NCI-H1930 (cell line): ENCODE data around the gene ALG12.
"Not testable (repeated sequence)": the region's sequence is repeated elsewhere in the genome, so short reads cannot be mapped to it uniquely, and the experiment has no call there.

Source experiments
- DNase-seq, 2 experiments: peaks; one replicate each; lab custom pipeline; 2025; lab: John Stamatoyannopoulos, UW

Gene ALG12

DNA sequence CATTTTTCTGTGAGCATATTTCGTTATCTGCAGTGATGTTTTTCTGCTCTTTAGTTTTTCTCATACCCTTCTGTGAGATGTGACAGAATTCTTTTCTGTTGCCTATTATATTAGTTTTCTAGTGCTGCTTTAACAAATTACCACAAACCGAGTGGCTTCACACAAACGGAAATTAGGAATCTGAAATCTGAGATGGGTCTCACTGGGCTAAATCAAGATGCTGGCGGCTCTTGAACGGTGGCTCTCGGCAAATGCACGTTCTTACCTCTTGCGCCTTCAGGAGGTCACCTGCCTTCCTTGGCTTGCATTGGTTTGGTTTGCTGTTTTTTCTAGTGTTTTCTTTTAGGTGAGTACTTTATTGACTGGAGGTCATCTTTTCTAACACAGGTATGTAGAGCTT, 51.6 kb downstream of the ALG12 start:
- no peak for DNase-seq

DNA sequence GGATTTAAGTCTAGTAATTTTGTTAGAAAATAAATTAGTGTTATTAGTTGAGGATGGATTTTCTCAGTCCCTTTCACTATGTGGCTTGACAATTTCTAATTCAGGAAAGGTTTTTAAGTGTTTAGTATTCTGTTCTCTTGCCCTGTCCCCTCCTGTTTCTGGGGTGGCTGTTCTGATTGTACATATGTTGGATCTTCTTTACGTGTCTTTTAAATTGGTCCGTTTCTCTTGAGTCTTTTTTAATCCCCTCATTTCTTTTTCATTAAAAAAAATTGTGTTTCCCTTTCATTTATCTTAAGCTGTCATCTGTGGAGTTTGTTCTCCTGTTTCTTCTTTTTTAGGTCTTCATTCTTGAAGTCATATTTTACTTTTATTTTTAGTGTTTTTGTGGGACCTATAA, 52.1 kb downstream of the ALG12 start:
- DNase-seq: no peak

DNA sequence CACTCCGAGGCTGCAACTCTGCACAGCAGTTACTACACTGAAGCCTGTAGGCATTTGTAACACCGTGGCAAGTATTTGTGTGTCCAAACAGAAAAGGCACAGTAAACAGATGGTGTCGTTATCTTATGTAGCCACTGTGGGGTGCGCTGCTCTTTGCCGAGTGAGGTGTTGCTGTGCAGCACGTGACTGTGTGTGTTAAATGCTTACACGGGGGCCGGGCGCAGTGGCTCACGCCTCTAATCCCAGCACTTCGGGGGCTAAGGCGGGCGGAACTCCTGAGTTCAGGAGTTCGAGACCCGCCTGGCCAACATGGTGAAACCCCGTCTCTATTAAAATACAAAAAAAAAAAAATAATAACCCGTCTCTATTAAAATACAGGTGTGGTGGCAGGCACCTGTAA, 53.1 kb downstream of the ALG12 start:
- DNase-seq: no peak

DNA sequence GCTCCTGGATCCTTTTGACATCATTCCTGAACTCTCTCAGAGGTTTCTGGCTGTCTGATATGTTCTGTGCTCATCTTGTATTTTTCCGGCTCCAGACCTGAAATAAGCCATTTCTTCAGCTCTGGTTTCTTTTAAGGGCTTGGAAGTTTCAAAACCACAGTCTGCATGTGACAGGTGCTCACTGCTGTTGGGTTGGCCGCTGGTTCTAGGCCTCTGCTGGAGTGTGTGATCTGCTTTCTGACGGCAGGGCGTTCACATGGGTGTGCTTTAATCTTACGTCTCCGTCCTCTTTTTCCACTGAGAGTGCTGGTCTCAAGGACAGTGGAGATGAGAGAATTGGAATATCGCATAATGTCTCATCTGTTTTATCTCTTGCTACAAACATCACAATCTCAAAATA, 54.3 kb downstream of the ALG12 start:
- no peak for DNase-seq

DNA sequence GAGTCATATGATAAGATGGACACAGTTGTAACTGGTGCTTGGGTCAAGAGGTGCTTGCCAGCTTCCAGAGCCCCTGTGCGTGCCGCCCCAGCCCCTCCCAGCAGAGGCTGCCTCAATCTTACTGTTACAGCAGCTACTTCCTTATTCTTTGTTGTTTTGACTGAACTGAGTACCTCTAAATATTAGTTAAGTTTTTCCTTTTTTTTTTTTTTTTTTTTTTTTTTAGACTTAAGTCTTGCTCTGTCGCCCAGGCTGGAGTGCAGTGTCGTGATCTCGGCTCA, 55.8 kb downstream of the ALG12 start:
- no peak for DNase-seq

DNA sequence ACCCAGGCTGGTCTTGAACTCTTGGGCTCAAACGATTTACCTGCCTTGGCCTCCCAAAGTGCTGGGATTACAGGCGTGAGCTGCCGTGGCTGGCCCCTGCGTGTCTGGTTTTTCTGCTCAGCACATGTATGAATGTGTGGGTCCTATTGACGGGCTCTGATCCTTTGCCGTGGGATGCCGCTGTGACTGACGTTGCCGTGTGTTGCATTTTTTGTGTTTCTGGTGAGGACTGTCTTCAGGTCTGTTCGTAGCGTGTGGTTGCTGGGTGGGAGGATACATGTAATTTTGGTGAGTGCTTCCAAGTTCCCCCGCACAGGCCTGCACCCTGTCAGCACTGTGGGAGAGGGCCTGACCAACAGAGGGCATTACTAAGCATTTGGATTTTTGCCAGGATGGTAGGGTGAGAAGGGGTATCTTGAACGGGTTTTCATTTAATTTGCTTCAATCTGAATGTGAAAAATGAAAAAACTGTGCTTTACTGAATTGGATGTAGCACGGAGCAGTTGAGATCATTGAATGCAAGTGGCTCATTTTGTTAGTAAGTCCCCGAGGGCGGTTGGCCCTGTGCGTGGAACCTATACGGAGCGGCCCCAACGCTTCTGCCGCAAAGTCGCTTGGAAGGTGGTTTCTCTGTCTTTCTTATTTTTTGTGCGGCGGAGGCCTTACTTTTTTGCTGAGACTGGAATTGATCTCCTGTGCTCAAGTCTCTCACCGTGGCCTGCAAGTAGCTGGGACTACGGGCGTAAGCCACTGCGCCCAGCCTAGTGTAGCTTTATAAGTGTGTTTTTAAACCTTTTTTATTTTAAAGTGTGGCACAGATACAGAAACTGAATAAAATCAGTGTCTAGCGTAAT, 56.4 kb downstream of the ALG12 start:
- DNase-seq: no peak

DNA sequence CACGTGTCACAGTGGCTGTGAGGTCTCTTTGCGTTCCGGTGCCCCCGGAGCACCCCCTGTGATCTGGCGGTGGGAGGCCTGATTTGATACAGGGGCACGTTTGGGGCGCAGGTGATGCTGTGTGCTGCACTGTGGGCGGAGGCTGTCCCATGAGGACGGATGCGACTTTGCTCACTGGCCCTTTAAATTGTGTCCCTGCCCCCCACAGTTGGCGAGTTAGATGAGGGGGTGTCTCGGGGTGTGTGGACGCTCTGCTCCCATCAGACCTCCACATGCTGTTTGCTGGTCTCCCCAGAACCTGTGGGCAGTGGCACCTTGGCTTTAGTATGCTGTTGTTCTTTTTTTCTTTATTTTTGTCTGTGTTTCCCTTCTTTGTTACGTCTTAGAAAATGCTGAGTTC, 59.4 kb downstream of the ALG12 start:
- no peak for DNase-seq

DNA sequence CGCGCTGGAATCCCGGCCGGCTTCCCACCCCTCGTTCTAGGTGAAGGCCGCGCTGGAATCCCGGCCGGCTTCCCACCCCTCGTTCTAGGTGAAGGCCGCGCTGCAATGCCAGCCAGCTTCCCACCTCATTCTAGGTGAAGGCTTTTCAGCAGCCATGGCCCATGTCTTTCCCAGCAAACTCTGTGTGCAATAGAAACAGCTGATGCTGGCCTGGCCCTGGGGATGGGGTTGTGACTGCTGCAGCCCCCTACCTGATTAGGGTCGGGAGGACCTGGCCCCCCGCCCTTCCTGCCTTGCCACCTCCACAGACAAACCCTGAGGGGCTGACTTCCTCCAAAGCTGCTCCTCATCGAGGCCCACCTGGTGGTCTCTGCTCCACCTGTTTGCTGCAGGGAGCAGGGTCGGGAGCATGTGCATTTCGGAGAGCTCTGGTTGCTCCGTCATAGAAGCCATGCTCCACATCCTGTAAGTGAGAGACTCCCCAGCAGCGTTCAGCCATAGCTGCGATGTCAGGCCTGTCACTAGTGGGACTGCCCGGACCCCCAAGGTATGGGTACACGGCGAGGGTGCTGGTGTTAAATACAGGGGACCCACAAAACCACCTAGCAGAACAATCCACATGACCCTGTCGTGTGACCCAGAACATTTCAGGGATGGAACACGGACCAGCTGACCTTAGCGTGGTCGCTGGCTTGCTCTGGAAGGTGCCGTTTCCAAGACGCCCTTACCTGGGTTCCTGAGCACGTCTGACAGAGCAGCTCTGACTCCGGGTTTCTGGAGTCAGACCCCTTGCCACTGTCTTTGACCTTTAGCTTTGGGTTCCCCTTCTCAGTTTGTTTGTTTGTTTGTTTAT, 61.2 kb downstream of the ALG12 start:
- DNase-seq: no peak

DNA sequence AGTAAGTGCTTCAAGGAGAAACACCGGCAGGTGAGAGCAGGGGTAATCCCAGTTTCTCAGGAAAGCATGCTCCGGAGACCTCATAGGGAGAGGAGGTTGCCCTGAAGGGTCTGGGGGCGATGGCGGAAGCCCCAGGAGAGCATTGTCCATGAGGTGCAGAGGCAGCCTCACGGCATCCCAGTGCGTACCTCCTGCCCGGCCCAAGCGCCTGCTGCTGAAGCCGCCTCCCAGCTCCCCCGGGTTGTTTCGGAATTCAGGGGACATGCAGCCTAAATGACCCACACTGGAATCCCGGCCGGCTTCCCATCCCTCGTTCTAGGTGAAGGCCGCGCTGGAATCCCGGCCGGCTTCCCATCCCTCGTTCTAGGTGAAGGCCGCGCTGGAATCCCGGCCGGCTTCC, 61.9 kb downstream of the ALG12 start:
- no peak for DNase-seq

DNA sequence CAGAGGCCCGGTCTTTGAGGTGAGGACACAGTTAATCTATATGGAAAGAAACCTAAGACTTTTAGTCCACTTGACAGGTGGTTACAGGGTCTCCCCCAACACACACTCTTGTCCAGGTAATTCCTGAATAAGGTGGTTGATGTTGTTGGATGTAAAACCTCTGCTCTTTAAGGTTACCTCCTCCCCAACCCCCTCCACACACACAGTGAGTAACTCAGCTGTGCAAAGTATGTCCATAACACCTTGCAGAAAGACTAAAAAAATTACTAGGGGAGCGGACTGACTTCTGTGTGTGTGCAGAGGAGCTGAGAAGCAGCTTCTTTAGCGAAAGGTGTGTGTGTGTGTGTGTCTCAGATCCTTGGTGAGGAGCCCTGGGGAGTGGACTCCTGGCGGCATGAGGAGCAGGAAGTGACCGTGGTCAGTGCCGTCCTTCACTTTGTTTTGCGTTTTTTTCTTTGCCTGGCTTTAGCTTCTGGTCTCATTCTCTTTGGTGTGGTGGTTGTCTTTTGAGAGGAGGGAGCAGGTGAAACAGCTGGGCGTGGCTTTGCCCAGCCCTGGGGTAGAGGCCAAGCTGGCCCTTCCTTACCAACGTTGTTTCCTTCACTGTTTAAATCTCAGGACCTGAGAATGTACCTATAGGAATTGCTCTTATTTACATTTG, 62.9 kb downstream of the ALG12 start:
- DNase-seq: no peak

DNA sequence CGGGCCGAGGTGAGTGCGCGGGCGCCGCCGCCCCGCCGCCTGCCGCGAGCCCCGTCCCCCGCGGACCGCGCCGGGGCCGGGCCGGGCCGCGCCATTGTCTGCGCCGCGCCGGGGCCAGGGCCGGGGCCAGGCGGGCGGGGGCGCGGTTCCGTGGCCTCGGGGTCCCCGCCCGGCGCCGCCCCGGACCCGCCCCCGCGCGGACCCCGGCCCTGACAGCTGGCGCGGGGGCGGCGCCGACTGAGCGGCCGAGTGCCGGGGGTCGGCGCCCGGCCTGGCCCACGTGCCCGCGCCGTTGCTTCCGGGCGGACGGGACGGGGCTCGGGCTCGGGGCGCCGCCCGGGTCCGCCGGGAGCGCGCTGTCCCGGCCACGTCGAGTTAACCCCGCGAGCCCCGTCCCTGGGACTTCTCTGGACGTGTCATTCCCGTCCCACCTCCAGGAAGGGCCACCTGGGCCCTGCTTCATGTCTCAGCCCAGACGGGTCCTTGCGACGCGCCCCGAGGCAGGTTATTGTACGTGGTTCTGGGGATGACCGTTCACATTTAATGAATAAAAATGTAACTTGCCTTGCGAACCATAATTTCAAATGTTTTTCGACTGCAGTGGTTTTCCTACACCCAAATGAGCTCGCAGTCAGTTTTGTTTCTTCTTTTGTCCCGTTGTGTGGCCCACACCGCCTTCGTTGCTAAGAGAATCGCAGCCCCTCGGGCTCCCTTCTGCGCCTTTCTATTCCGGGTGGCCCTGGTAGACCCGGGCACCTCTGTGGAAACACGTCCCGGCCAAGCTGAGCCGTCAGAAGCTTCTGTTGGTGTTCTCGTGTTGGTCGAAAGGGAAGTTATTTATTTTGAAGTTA, 64.0 kb downstream of the ALG12 start:
- peak in 1 of 2 experiments; percentile 27 for DNase-seq

DNA sequence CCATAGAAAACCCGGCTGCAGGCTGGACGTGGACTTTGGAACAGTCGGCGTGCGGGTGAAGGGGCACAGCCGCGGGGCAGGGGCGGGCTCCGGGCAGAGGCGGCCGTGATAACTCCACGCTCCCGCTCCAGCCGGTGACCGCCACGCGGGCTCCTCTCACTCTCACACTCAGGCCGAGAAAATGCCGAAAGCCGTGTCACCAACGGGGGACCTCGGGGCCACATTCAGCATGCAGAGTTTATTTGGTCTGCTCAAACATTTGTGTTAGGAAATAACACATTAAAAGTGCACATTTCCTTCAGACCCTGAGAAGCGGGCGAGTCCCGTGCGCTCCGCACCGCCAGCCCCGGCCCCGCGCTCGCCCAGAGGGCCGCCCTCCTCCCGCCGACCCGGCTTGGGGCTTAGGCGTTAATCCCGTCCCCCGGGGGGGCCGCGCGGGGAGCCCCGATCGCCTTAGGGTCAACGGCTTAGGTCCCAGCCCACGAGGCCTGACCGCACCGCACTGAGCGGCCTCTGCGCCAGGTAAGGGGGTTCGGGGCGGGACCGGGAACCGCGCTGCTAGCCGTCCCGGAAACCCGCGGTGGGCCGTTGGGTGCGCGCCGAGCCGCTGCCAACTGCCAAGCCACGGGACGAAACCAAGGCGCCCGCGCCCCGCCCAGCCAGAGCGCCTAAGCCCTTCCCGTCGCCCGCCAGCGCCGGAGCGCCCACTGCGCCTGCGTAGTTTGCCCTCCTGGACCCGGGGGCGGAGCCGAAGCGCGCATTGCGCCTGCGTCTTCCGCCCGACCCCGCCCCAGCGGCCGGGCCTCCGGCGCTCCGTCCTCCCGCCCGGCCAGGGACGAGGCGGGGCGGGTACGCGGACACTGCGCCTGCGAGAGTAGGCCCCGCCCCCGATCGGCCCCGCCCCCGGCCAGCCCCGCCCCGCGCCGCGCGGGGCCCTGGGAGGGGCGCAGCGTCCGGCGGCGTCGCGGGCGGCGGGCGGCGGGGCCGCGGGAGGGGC, 65.0 kb downstream of the ALG12 start, which contains the start of gene ZBED4:
Gene ZBED4, plus strand, starts transcription at position 947 of the 997 bp plus-strand sequence. CDS start 29,819 bp downstream, outside the sequence.
- DNase-seq: peak; percentile 94 to 98

DNA sequence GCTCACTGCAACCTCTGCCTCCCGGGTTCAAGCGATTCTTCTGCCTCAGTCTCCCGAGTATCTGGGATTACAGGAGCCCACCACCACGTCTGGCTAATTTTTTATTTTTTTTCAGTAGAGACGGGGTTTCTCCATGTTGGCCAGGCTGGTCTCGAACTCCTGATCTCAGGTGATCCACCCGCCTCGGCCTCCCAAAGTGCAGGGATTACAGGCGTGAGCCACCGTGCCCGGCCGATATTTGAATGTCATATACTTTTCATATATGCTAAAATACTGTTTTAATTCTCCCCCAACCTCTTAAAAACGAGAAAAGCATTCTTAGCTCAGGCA, 65.7 kb downstream of the ALG12 start:
- DNase-seq: not testable (repeated sequence)

DNA sequence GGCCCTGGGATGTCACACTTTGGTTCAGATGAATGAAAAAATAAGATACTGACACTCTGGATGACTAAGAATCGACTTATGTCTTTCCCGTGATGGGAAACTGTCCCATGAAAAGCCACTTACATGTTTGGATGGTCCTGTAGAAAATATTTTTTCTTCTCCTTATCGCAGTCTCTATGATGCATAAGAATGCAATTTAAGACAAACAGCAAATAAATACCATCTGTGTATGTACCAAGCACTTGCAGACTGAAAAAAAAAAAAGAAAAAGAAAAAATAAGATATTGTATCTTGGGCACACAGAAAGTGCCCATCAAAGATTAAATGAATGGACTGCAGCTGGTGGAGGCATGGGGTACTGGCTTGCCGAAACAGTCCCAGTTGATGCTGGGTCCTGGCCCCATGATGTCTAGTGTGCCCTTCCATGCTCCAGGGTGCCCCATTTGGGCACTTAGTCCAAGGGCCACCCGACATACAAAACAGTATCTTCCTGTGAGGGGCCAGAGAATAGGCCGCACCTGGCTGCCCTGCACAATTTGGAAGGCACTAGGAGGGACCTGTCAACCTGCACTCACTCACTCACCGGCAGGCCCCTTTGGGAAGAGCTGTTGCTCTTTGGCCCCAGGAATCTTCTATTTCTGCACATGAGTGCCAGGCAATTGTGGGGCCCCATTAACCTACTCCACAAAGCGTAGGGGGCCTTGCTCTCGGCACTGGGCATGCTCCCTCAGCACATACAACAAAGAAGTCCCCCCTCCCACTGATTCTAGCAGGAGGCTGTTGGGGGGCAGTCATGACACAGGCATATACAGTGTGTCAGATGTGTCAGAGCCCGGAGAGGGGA, 67.1 kb downstream of the ALG12 start:
- no peak for DNase-seq
